GM20431 (cell line): ENCODE measurements around the gene RNU4-1.

Source experiments
- in situ Hi-C: fragments of 300-500 bp; cut with MseI, MboI; formaldehyde crosslinking; loops from one replicate; pipeline ENCODE4 v1.15.0; 2020; ENCODE audit warnings: low sequenced_read_pairs; ENCODE audit not compliant: unreplicated experiment

Gene RNU4-1

DNA sequence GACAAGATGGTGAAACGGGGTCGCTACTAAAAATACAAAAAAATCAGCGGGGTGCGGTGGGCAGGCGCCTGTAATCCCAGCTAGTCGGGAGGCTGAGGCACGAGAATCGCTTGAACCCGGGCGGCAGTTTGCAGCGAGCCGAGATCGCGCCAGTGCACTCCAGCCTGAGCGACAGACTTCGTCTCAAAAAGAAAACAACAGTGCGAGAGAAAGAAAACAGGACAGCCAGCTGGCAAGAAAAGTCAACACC, 701 bp downstream of the RNU4-1 start:
- in situ Hi-C loops: no loop called here

DNA sequence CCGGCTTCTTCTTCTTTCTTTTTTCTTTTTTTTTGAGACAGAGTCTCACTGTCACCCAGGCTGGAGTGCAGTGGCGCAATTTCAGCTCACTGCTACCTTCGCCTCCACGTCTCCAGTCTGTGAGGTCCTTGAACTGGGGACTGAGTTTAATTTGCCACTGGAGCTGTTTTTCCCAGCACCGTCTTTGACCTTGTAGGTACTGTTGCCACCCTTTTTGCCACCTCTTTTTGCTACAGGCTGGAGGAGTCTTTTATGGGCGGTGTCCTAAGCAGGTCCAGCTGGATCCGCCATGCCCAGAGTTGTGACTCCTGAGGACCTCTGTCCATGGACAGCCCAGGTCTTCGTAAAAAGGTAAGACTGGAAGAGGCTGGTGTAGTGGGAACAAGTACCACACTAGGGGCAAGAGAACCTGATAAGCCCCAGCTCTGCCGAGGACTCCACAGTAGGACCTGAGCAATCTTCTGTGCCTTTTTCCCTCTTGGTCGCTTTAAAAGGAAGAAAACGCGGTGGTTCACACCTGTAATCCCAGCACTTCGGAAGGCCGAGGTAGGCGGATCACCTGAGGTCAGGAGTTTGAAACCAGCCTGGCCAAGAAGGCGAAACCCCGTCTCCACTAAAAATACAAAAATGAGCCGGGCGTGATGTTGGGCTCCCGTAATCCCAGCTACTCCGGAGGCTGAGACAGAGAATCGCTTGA, 2.3 kb downstream of the RNU4-1 start:
- in situ Hi-C loops: no loop called here

DNA sequence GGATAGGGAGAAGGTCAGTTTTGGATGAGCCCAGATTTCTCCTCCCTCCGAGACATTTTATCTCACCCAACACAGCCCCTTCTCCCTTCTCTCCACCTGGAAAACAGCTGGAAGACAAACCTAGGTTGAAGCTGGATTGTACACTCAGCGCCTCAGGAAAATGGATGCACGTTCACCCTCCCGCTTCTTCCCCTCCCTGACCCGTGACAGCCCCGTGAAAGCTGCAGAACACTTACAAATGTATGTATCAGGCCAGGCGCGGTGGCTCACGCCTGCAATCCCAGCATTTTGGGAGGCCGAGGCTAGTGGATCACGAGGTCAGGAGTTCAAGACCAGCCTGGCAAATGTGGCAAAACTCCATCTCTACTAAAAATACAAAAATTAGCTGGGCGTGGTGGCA, 5.5 kb downstream of the RNU4-1 start:
- in situ Hi-C loops: no loop called here

GRCh38 chr12:120286768-120287490, 6.1 kb downstream of the RNU4-1 start:
- in situ Hi-C loops: no loop called here

GRCh38 chr12:120284381-120284780, 8.7 kb downstream of the RNU4-1 start:
- in situ Hi-C loops: no loop called here

- in situ Hi-C loops: no loop called here
These were observed 9.7 kb downstream of the RNU4-1 start for GRCh38 chr12:120283318-120283717.

DNA sequence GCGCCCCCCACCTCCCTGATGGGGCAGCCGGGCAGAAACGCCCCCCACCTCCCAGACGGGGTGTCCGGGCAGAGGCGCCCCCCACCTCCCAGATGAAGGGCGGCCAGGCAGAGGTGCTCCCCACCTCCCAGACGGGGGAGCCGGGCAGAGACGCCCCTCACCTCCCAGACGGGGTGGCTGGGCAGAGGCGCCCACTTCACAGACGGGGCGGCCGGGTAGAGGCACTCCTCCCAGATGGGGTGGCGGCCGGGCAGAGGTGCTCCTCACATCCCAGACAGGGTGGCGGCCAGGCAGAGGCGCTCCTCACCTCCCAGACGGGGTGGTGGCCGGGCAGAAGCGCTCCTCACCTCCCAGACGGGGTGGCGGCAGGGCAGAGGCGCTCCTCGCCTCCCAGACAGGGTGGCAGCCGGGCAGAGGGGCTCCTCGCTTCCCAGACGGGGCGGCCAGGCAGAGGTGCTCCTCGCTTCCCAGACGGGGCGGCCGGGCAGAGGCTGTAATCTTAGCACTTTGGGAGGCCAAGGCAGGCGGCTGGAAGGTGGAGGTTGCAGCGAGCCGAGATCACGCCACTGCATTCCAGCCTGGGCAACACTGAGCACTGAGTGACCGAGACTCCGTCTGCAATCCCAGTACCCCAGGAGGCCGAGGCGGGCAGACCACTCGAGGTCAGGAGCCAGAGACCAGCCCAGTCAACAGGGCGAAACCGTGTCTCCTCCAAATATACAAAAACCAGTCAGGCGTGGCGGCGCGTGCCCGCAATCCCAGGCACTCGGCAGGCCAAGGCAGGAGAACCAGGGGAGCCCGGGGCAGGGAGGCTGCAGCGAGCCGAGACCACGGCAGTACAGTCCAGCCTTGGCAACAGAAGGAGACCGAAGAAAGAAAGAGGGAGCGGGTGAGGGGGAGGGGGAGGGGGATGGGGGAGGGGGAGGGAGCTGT, 14.6 kb downstream of the RNU4-1 start:
- in situ Hi-C loops: loop anchor here (10.0 kb wide), 1 partner anchor 54 kb away; no protein-coding TSS in a partner anchor

DNA sequence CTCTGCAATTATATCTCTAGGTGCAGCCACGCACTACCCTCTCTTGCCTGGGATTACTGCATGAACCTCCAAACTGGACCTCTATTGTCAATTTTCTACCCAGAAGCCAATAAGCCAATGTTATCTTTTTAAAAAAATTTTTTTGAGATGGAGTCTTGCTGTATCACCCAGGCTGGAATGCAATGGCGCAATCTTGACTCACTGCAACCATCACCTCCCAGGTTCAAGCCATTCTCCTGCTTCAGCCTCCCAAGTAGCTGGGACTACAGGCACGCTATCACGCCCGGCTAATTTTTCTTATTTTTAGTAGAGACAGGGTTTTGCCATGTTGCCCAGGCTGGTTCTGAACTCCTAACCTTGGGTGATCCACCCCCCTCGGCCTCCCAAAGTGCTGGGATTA, 16.3 kb downstream of the RNU4-1 start:
- in situ Hi-C loops: loop anchor here (10.0 kb wide), 1 partner anchor 52 kb away; no protein-coding TSS in a partner anchor

DNA sequence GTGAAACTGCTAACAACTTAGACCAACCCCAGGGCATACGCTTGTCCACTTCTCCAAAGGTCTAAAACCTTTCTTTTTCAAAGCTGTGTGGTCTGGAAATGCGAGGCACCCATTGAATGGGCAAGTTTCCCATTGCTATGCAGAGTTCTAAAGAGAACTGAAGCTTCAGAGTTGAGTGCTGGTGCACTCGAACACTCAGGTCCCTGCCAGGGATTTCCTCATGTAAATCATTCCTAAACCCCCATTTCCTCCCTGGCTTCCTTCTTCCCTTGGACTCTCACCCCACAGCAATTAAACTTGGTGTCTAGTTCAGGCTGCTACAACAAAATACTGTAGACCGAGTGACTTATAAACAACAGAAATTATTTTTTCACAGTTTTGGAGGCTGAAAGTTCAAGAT, 25.3 kb downstream of the RNU4-1 start:
- in situ Hi-C loops: no loop called here

DNA sequence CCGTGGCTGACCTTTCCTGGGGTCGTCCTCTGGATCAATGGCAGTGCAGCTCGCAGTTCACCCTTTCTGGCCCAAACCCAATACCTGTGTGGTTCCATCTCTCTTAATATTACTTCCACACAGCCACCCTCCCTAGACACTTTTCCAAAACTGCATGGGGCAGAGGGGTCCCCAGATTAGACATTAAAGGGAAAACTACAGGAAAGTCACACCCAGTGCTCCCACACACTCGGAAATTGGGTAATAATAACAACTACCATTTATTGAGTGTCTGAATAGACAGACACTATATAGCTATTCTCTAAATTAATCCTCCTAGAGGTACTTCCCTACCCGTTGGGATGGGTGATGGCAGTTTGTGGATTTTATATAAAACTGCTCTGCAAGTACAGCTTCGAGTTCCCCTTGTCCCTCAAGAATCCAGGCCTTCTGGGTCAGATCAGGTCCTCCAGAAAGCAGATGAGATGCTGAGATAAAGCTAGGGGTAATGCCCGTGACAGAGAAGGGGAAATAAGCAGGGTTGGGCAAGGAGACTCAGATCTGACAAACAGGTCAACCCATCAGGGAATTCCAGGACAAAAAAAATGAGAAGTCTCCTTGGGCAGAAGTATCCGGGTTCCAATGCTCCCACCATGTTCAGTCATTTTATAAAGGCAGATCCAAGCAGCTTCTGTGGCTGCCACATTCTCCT, 26.7 kb downstream of the RNU4-1 start:
- in situ Hi-C loops: no loop called here

- in situ Hi-C loops: no loop called here
These were observed 27.4 kb downstream of the RNU4-1 start, which contains the start of gene PXN for GRCh38 chr12:120265473-120266179. Gene PXN (minus strand): TSS chr12:120265730. CDS start chr12:120265629, 101 bp downstream.

DNA sequence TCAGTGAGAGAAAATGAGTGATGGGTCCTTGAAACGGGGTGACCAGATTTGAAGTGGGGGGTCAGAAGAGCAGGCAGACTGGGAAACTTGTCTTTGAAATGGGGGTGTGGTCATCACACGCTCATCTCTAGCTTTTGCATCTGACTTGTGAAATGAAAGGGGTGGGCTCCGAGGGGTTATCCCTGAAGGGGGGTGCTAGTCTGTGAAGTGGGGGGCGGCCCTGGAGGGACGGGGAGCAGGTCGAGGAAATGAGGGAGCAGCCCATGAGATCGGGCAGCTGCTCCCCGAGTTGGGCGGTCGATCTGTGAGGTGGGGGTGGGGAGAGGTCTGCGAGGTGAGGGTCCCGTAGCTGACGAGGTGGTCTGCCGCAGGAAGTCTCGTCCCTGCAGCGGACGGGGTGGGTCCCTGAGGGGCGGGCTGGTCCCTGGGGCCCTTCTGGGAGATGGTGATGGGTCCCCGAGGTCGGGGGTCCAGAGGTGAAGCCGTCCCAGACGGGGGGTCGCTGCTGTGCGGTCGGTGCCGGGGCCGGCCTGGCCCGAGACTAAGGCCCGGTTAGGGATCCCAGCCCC, 28.0 kb downstream of the RNU4-1 start:
- in situ Hi-C loops: no loop called here

- in situ Hi-C loops: no loop called here
These were observed 28.7 kb downstream of the RNU4-1 start for GRCh38 chr12:120264086-120264903.

DNA sequence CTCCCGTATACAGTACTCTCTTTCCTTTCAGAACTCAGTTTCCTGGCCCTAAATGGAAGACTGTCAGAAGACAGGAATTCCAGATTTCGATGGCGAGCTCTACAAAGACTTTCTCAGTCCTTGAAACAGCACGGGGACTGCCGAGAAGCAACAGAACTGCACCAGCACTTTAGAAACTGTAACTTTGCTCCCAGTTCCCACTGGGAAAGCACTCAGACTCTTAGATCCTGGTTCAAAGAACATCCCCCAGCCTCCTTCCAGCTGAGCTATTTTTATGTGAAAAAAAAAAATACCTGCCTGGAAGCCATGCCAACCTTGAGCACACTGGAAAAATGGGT, 29.3 kb downstream of the RNU4-1 start:
- in situ Hi-C loops: no loop called here

DNA sequence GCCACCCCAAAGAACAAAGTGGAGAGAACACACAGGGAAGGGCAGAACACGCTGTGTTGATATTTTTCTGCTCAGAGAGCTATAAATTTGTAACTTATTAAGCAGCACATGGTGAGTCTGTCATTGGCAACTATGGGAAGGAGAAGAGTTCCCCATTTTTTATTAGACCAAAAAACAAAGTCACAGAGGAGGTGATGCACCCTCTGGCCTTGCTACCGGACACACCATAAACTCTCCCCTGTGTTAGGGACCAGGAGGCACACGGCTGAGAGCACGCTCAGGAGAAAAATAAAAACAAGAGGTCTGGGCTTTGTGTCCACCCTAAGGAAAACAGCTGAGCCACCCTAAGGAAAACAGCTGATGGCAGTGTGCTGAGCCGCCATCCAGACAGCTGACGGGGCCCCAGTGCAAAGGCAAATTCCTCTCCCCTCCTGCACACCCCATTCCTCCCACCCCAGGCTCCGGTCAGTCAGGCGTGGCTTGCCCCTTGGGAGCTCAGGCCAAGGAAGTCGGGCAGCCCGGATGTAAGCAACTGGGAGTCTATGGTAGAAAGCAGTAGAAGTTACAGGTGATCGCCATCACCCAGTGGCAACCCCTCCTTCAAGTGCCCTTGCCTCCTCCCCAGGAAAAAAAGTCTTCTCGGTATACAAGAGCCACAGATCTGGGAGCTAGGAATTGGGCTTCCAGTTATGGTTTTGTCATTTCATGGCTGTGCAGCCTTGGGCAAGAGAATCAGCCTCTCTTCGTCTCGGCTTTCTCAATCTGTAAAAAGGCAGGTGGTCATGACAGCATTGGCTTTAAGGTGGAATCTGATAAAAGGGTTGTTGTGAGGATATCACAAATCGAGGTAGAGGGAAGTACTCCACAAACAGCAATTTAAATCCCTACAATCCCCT, 29.9 kb downstream of the RNU4-1 start:
- in situ Hi-C loops: no loop called here

DNA sequence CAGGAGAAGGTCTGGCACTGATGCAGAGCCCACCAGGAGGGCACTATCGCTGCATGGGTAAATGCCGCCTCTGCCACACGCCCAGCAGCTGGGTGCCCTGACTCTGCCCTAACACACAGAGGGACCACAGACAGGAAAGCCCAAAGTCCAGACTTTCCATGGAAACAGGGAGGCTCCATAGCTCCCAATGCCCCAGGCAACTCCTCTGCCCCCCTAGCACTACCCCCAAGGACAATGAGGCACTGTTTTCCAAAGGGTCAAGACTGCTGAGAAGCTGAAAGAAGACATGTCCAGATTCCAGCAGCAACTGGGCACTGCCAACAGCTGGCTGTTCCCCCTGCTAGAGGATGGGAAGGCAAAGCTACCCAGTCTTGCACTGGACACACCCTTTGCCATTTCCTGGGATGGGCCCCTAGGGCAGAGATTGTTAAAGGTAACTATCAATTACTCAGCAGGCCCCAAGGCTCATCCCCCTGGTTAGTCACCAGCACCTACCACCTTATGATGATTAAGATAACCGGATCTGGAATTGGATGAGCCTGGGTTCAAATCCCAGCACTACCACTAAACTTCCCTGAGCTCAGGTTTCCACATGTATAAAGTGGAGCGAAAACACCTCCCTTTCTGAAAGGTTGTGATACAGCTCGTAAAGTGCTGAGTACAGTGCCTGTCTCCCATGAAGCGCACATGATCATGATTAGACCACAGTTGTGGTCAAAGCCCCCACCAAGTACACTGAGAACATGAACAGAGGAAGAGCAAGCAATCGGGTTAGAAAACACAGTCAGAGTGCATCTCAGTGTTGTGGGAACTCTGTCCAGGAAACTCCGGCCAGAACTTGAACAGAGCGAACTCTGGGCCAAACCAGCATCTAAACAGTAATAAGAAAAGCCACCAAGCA, 30.8 kb downstream of the RNU4-1 start:
- in situ Hi-C loops: no loop called here

GRCh38 chr12:120260607-120261006, 32.4 kb downstream of the RNU4-1 start:
- in situ Hi-C loops: no loop called here
